PC-3 (cell line): ENCODE measurements around the gene ADCY10.

Experiments
- EZH2phosphoT487 ChIP-seq: fragments of 300-600 bp; sonication (generic); IDR thresholded peaks from 2 replicates; pipeline ENCODE4 v1.6.1; 2018; ENCODE audit warnings: mild to moderate bottlenecking, antibody characterized with exemption, low read length, borderline replicate concordance
- TF ChIP-seq, protein P1 (sequence below): fragments of 300-600 bp; sonication (generic); conservative IDR thresholded peaks from 2 replicates; pipeline ENCODE4 v1.5.1; 2017; ENCODE audit warnings: antibody characterized with exemption, low read depth, mild to moderate bottlenecking, low read length

- TF ChIP-seq, protein P1, sequence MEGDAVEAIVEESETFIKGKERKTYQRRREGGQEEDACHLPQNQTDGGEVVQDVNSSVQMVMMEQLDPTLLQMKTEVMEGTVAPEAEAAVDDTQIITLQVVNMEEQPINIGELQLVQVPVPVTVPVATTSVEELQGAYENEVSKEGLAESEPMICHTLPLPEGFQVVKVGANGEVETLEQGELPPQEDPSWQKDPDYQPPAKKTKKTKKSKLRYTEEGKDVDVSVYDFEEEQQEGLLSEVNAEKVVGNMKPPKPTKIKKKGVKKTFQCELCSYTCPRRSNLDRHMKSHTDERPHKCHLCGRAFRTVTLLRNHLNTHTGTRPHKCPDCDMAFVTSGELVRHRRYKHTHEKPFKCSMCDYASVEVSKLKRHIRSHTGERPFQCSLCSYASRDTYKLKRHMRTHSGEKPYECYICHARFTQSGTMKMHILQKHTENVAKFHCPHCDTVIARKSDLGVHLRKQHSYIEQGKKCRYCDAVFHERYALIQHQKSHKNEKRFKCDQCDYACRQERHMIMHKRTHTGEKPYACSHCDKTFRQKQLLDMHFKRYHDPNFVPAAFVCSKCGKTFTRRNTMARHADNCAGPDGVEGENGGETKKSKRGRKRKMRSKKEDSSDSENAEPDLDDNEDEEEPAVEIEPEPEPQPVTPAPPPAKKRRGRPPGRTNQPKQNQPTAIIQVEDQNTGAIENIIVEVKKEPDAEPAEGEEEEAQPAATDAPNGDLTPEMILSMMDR: no peak
- TF ChIP-seq EZH2phosphoT487: no peak
Observed at GRCh38 chr1:167800251-167800650, 113.7 kb downstream of the ADCY10 start.
